A549 (cell line): ENCODE measurements around the gene DGAT2L6. TPM values are rescaled to one million over a fixed set of nuclear protein-coding genes. Genes with fewer than 3 reads are reported as not detected.

Source experiments
- ATAC-seq, 2 experiments: fragments of 200-7000 bp in 1 of 2; fragments of >200 bp in 1 of 2; cut with Nextera tagmentation in 1 of 2; cut with Tn5 transposase in 1 of 2; 3 replicates each; pipeline versions ENCODE4 v1.8.0 to v1.9.1; 2018 to 2020; ENCODE audit warnings: mild to moderate bottlenecking in 1 of 2, moderate library complexity in 1 of 2
- CTCF ChIA-PET: fragments of 300-600 bp; sonication (Branson Sonifier 250); formaldehyde crosslinking; extraction: SDS; loops from one replicate; lab custom pipeline; 2021; ENCODE audit warnings: antibody characterized with exemption, inconsistent platforms; lab: Yijun Ruan, JAX
- POLR2A ChIA-PET: fragments of 350-600 bp; formaldehyde crosslinking; extraction: SDS; loops from one replicate; lab custom pipeline; 2021; ENCODE audit warnings: antibody characterized with exemption, inconsistent platforms; lab: Yijun Ruan, JAX
- DNase-seq, 2 experiments: peaks; one replicate each; pipeline versions ENCODE4 v3.0.0 to v3.0.0-alpha.2; 2011 to 2016; ENCODE audit warnings: low read depth in 1 of 2, low spot score in 1 of 2
- FAIRE-seq: peaks from 2 replicates; lab custom pipeline; 2011; peaks lifted over from hg19 to GRCh38; lab: Jason Lieb, UNC
- H3K27ac ChIP-seq, 2 experiments: fragments of >200 bp; sonication (Bioruptor Twin); formaldehyde crosslinking; 3 replicates each; pipeline ENCODE4 v1.5.1; 2016 to 2017
- H3K4me1 ChIP-seq: fragments of >200 bp; sonication (Bioruptor Twin); formaldehyde crosslinking; 3 replicates; pipeline ENCODE4 v1.6.1; 2016
- H3K4me2 ChIP-seq: fragments of >200 bp; sonication (Bioruptor Twin); formaldehyde crosslinking; 3 replicates; pipeline ENCODE4 v1.6.1; 2016
- H3K4me3 ChIP-seq: fragments of >200 bp; sonication (Bioruptor Twin); formaldehyde crosslinking; 3 replicates; pipeline ENCODE4 v1.5.1; 2016
- H3K9me3 ChIP-seq: fragments of >200 bp; sonication (Bioruptor Twin); formaldehyde crosslinking; 3 replicates; pipeline ENCODE4 v1.6.1; 2016
- CBX2 ChIP-seq: fragments of 200-600 bp; sonication (generic); IDR thresholded peaks from 2 replicates; pipeline ENCODE4 v1.6.1; 2016; ENCODE audit warnings: low read depth, mild to moderate bottlenecking, borderline replicate concordance
- HOXA7 ChIP-seq: fragments of 250-450 bp; sonication (Bioruptor Pico); IDR thresholded peaks from 2 replicates; pipeline ENCODE4 v1.5.0; 2020; ENCODE audit warnings: mild to moderate bottlenecking, moderate library complexity
- JUN ChIP-seq, 2 experiments: fragments of >200 bp; sonication (Bioruptor Twin); formaldehyde crosslinking; IDR thresholded peaks; 2 replicates in 1 of 2; 3 replicates in 1 of 2; pipeline ENCODE4 v1.6.1; 2016 to 2017
- MAFK ChIP-seq: fragments of 450-650 bp; IDR thresholded peaks from 2 replicates; pipeline ENCODE4 v1.6.1; 2014; ENCODE audit not compliant: partially characterized antibody
- MAZ ChIP-seq: fragments of 150-350 bp; IDR thresholded peaks from 2 replicates; pipeline ENCODE4 v1.6.1; 2014; ENCODE audit warnings: antibody characterized with exemption, low read depth, low read length, borderline replicate concordance
- MYC ChIP-seq: IDR thresholded peaks from 2 replicates; pipeline ENCODE4 v1.6.1; 2012; ENCODE audit warnings: mild to moderate bottlenecking, inconsistent platforms, low read length, improper control_type of control experiment, borderline replicate concordance
- NFE2L2 ChIP-seq: fragments of 150-350 bp; conservative IDR thresholded peaks from 2 replicates; pipeline ENCODE4 v1.6.1; 2014; ENCODE audit warnings: low read length
- PHF8 ChIP-seq: fragments of 200-600 bp; sonication (generic); IDR thresholded peaks from 2 replicates; pipeline ENCODE4 v1.6.1; 2016; ENCODE audit warnings: low read depth, mild to moderate bottlenecking, antibody characterized with exemption, moderate library complexity, borderline replicate concordance
- RFX5 ChIP-seq: fragments of 450-650 bp; IDR thresholded peaks from 2 replicates; pipeline ENCODE4 v1.7.1; 2014; ENCODE audit warnings: antibody characterized with exemption, mild to moderate bottlenecking, moderate library complexity
- TFCP2L1 ChIP-seq: fragments of 250-450 bp; sonication (Bioruptor Pico); IDR thresholded peaks from 2 replicates; pipeline ENCODE4 v1.5.0; 2021; ENCODE audit warnings: mild to moderate bottlenecking
- WGBS: methylation state at CpG from one replicate; pipeline ENCODE4 v1.1.6; 2017; ENCODE audit errors: missing lambda C conversion rate; 5-methylcytosine and 5-hydroxymethylcytosine counted together
- polyA plus RNA-seq, 4 experiments: library from polyadenylated mRNA; depleted of rRNA in 3 of 4; stranded (reverse); fragments of >200 nt; fragmentation: RNase III in 1 of 4; extraction: RNeasy Plus Mini Kit Qiagen cat#74134 plus additional on column Dnase treatment in 1 of 4; gene quantifications; 2 replicates in 3 of 4; 3 replicates in 1 of 4; pipeline ENCODE4 v1.2.3, GENCODE V29; 2011 to 2017
- small RNA-seq, 6 experiments: library from RNA; depleted of rRNA; stranded (forward); fragments of <200 nt; gene quantifications; one replicate each; pipeline ENCODE3, GENCODE V24; 2012
- TF ChIP-seq, protein P1 (sequence below): fragments of >200 bp; sonication (Bioruptor Twin); formaldehyde crosslinking; IDR thresholded peaks from 3 replicates; pipeline ENCODE4 v1.6.1; 2016
- TF ChIP-seq, protein P2 (sequence below): IDR thresholded peaks from 2 replicates; pipeline ENCODE4 v1.6.1; 2012; ENCODE audit warnings: low read depth, borderline replicate concordance
- TF ChIP-seq, protein P3 (sequence below): fragments of 250-450 bp; sonication (Bioruptor Pico); IDR thresholded peaks from 2 replicates; pipeline ENCODE4 v1.5.0; 2020; ENCODE audit warnings: low read depth, mild to moderate bottlenecking, moderate library complexity
- TF ChIP-seq, protein P4 (sequence below): fragments of 200-600 bp; sonication (generic); IDR thresholded peaks from 2 replicates; pipeline ENCODE4 v1.6.1; 2016; ENCODE audit warnings: antibody characterized with exemption, mild to moderate bottlenecking, moderate library complexity
- TF ChIP-seq, protein P5 (sequence below): fragments of 250-450 bp; sonication (Bioruptor Pico); IDR thresholded peaks from 2 replicates; pipeline ENCODE4 v1.5.0; 2021; ENCODE audit warnings: mild to moderate bottlenecking, moderate library complexity, borderline replicate concordance
- TF ChIP-seq, protein P6 (sequence below): fragments of 450-650 bp; IDR thresholded peaks from 2 replicates; pipeline ENCODE4 v1.6.1; 2014; ENCODE audit warnings: antibody characterized with exemption
- TF ChIP-seq, protein P7 (sequence below): fragments of >200 bp; sonication (Bioruptor Twin); formaldehyde crosslinking; IDR thresholded peaks from 3 replicates; pipeline ENCODE4 v1.5.1; 2016
- TF ChIP-seq, protein P8 (sequence below): fragments of >200 bp; sonication (Bioruptor Twin); formaldehyde crosslinking; IDR thresholded peaks from 2 replicates; pipeline ENCODE4 v1.6.1; 2016
- TF ChIP-seq, protein P9 (sequence below): IDR thresholded peaks from 2 replicates; pipeline ENCODE4 v1.6.1; 2012

The DGAT2L6 gene
- polyA plus RNA-seq, 2 of the 4 experiments (the other 2 are of a cell fraction): not detected

DNA sequence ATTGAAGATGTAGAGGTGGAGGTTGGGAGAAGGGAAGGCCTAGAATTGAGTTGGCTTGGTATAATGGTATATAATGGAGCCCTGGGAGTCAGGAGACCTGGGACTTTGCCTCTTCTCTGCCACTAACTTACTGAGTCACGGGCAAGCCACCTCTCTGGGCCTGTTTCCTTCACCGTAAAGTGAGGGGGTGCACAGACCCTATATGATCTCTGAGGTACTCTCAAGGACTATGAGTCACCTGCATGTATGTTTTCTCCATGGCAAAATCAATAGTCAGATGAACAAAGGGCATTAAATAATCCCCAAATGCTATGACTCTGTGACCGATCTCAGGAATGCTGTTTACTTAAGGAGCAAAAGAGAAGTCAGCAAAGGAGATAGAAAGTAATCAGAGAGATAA, 77.6 kb downstream of the DGAT2L6 start:
- ChIA-PET CTCF (no interaction called here), POLR2A (no interaction called here)
- Histone ChIP-seq H3K4me3 (no peak overlapping the region), H3K4me1 (peaks cover 5% of the 10 kb centered on the region; the same call in 1 of the 3 replicates), H3K4me2 (no peak overlapping the region), H3K27ac (no peak overlapping the region), H3K9me3 (no peaks in the 10 kb centered on the region)
- TF ChIP-seq, protein P1, sequence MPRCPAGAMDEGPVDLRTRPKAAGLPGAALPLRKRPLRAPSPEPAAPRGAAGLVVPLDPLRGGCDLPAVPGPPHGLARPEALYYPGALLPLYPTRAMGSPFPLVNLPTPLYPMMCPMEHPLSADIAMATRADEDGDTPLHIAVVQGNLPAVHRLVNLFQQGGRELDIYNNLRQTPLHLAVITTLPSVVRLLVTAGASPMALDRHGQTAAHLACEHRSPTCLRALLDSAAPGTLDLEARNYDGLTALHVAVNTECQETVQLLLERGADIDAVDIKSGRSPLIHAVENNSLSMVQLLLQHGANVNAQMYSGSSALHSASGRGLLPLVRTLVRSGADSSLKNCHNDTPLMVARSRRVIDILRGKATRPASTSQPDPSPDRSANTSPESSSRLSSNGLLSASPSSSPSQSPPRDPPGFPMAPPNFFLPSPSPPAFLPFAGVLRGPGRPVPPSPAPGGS: no peak
- TF ChIP-seq, protein P2, sequence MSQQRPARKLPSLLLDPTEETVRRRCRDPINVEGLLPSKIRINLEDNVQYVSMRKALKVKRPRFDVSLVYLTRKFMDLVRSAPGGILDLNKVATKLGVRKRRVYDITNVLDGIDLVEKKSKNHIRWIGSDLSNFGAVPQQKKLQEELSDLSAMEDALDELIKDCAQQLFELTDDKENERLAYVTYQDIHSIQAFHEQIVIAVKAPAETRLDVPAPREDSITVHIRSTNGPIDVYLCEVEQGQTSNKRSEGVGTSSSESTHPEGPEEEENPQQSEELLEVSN: no peak
- TF ChIP-seq MAZ (no peak), PHF8 (no peak), CBX2 (no peak), HOXA7 (no peak), MYC (no peak), TFCP2L1 (CRISPR knock-in tag) (no peak), NFE2L2 (no peak), MAFK (no peak), JUN (IDR thresholded peaks at IDR 0.05) (no peak), RFX5 (no peak)
- TF ChIP-seq, protein P3, sequence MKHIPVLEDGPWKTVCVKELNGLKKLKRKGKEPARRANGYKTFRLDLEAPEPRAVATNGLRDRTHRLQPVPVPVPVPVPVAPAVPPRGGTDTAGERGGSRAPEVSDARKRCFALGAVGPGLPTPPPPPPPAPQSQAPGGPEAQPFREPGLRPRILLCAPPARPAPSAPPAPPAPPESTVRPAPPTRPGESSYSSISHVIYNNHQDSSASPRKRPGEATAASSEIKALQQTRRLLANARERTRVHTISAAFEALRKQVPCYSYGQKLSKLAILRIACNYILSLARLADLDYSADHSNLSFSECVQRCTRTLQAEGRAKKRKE: no peak
- TF ChIP-seq, protein P4, sequence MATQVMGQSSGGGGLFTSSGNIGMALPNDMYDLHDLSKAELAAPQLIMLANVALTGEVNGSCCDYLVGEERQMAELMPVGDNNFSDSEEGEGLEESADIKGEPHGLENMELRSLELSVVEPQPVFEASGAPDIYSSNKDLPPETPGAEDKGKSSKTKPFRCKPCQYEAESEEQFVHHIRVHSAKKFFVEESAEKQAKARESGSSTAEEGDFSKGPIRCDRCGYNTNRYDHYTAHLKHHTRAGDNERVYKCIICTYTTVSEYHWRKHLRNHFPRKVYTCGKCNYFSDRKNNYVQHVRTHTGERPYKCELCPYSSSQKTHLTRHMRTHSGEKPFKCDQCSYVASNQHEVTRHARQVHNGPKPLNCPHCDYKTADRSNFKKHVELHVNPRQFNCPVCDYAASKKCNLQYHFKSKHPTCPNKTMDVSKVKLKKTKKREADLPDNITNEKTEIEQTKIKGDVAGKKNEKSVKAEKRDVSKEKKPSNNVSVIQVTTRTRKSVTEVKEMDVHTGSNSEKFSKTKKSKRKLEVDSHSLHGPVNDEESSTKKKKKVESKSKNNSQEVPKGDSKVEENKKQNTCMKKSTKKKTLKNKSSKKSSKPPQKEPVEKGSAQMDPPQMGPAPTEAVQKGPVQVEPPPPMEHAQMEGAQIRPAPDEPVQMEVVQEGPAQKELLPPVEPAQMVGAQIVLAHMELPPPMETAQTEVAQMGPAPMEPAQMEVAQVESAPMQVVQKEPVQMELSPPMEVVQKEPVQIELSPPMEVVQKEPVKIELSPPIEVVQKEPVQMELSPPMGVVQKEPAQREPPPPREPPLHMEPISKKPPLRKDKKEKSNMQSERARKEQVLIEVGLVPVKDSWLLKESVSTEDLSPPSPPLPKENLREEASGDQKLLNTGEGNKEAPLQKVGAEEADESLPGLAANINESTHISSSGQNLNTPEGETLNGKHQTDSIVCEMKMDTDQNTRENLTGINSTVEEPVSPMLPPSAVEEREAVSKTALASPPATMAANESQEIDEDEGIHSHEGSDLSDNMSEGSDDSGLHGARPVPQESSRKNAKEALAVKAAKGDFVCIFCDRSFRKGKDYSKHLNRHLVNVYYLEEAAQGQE: no peak
- TF ChIP-seq, protein P5, sequence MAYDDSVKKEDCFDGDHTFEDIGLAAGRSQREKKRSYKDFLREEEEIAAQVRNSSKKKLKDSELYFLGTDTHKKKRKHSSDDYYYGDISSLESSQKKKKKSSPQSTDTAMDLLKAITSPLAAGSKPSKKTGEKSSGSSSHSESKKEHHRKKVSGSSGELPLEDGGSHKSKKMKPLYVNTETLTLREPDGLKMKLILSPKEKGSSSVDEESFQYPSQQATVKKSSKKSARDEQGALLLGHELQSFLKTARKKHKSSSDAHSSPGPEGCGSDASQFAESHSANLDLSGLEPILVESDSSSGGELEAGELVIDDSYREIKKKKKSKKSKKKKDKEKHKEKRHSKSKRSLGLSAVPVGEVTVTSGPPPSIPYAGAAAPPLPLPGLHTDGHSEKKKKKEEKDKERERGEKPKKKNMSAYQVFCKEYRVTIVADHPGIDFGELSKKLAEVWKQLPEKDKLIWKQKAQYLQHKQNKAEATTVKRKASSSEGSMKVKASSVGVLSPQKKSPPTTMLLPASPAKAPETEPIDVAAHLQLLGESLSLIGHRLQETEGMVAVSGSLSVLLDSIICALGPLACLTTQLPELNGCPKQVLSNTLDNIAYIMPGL: no peak
- TF ChIP-seq, protein P6, sequence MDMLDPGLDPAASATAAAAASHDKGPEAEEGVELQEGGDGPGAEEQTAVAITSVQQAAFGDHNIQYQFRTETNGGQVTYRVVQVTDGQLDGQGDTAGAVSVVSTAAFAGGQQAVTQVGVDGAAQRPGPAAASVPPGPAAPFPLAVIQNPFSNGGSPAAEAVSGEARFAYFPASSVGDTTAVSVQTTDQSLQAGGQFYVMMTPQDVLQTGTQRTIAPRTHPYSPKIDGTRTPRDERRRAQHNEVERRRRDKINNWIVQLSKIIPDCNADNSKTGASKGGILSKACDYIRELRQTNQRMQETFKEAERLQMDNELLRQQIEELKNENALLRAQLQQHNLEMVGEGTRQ: no peak
- TF ChIP-seq, protein P7, sequence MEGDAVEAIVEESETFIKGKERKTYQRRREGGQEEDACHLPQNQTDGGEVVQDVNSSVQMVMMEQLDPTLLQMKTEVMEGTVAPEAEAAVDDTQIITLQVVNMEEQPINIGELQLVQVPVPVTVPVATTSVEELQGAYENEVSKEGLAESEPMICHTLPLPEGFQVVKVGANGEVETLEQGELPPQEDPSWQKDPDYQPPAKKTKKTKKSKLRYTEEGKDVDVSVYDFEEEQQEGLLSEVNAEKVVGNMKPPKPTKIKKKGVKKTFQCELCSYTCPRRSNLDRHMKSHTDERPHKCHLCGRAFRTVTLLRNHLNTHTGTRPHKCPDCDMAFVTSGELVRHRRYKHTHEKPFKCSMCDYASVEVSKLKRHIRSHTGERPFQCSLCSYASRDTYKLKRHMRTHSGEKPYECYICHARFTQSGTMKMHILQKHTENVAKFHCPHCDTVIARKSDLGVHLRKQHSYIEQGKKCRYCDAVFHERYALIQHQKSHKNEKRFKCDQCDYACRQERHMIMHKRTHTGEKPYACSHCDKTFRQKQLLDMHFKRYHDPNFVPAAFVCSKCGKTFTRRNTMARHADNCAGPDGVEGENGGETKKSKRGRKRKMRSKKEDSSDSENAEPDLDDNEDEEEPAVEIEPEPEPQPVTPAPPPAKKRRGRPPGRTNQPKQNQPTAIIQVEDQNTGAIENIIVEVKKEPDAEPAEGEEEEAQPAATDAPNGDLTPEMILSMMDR: no peak
- TF ChIP-seq, protein P8, sequence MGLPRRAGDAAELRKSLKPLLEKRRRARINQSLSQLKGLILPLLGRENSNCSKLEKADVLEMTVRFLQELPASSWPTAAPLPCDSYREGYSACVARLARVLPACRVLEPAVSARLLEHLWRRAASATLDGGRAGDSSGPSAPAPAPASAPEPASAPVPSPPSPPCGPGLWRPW: no peak
- TF ChIP-seq, protein P9, sequence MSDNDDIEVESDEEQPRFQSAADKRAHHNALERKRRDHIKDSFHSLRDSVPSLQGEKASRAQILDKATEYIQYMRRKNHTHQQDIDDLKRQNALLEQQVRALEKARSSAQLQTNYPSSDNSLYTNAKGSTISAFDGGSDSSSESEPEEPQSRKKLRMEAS: no peak
- ATAC-seq (no peak), FAIRE-seq (no peak), DNase-seq (no peak)
- WGBS: 70% methylated on average over 3 of the region's 3 CpGs

Small RNA genes lying within 50 kb of the gene (small RNA-seq; reads per million reads assigned to genes)
- 0 to 0.58 (median 0) reads per million in 6 experiments for gene RNA5SP507

Other genes starting within 250 kb of the DGAT2L6 start
- not detected in 2 replicates for gene AWAT2, start 127.5 kb upstream of the DGAT2L6 start, polyA plus RNA-seq (2011; rRNA removed)
- gene AWAT2, start 127.5 kb upstream of the DGAT2L6 start, polyA plus RNA-seq (2017; fragmentation: RNase III; extraction: RNeasy Plus Mini Kit Qiagen cat#74134 plus additional on column Dnase treatment): not detected in 3 replicates
- not detected in 2 replicates for gene OTUD6A, start 115.0 kb upstream of the DGAT2L6 start, polyA plus RNA-seq (2011; rRNA removed)
- not detected in 3 replicates for gene OTUD6A, start 115.0 kb upstream of the DGAT2L6 start, polyA plus RNA-seq (2017; fragmentation: RNase III; extraction: RNeasy Plus Mini Kit Qiagen cat#74134 plus additional on column Dnase treatment)
- 103 and 106 TPM in 2 replicates for gene IGBP1, start 44.0 kb upstream of the DGAT2L6 start, polyA plus RNA-seq (2011; rRNA removed)
- 50.2 to 56.4 TPM (median 54.0 TPM) in 3 replicates for gene IGBP1, start 44.0 kb upstream of the DGAT2L6 start, polyA plus RNA-seq (2017; fragmentation: RNase III; extraction: RNeasy Plus Mini Kit Qiagen cat#74134 plus additional on column Dnase treatment)
- not detected in 2 replicates for gene AWAT1, start 57.2 kb downstream of the DGAT2L6 start, polyA plus RNA-seq (2011; rRNA removed)
- gene AWAT1, start 57.2 kb downstream of the DGAT2L6 start, polyA plus RNA-seq (2017; fragmentation: RNase III; extraction: RNeasy Plus Mini Kit Qiagen cat#74134 plus additional on column Dnase treatment): not detected in 3 replicates
- gene P2RY4, start 82.7 kb downstream of the DGAT2L6 start, polyA plus RNA-seq (2011; rRNA removed): 0.06 and 0.19 TPM in 2 replicates
- gene P2RY4, start 82.7 kb downstream of the DGAT2L6 start, polyA plus RNA-seq (2017; fragmentation: RNase III; extraction: RNeasy Plus Mini Kit Qiagen cat#74134 plus additional on column Dnase treatment): not detected in 3 replicates
- gene ARR3, start 90.9 kb downstream of the DGAT2L6 start, polyA plus RNA-seq (2011; rRNA removed): not detected in 2 replicates
- not detected in 3 replicates for gene ARR3, start 90.9 kb downstream of the DGAT2L6 start, polyA plus RNA-seq (2017; fragmentation: RNase III; extraction: RNeasy Plus Mini Kit Qiagen cat#74134 plus additional on column Dnase treatment)
- not detected in 2 replicates for gene RAB41, start 104.7 kb downstream of the DGAT2L6 start, polyA plus RNA-seq (2011; rRNA removed)
- not detected in 3 replicates for gene RAB41, start 104.7 kb downstream of the DGAT2L6 start, polyA plus RNA-seq (2017; fragmentation: RNase III; extraction: RNeasy Plus Mini Kit Qiagen cat#74134 plus additional on column Dnase treatment)
- 133 and 159 TPM in 2 replicates for gene PDZD11, start 112.4 kb downstream of the DGAT2L6 start, polyA plus RNA-seq (2011; rRNA removed)
- gene PDZD11, start 112.4 kb downstream of the DGAT2L6 start, polyA plus RNA-seq (2017; fragmentation: RNase III; extraction: RNeasy Plus Mini Kit Qiagen cat#74134 plus additional on column Dnase treatment): 78.5 to 86.5 TPM (median 83.4 TPM) in 3 replicates
- gene KIF4A, start 112.6 kb downstream of the DGAT2L6 start, polyA plus RNA-seq (2011; rRNA removed): 34.5 and 46.6 TPM in 2 replicates
- gene KIF4A, start 112.6 kb downstream of the DGAT2L6 start, polyA plus RNA-seq (2017; fragmentation: RNase III; extraction: RNeasy Plus Mini Kit Qiagen cat#74134 plus additional on column Dnase treatment): 26.5 to 29.1 TPM (median 27.9 TPM) in 3 replicates
- 0.04 TPM in 2 replicates for gene GDPD2, start 245.8 kb downstream of the DGAT2L6 start, polyA plus RNA-seq (2011; rRNA removed)
- 0.12 to 0.18 TPM (median 0.12 TPM) in 3 replicates for gene GDPD2, start 245.8 kb downstream of the DGAT2L6 start, polyA plus RNA-seq (2017; fragmentation: RNase III; extraction: RNeasy Plus Mini Kit Qiagen cat#74134 plus additional on column Dnase treatment)